ENCODE data around the gene BCAS1. TPM values are rescaled to one million over a fixed set of nuclear protein-coding genes. Genes with fewer than 3 reads are reported as not detected.

The BCAS1 gene
- total and polyA plus RNA-seq, 3 donors from 2014 or later = 2.4 to 8.8 (median 3.3) TPM

GRCh38 chr20:54084193-54084592 lies 13.8 kb upstream of the BCAS1 start:
- TF ChIP-seq POLR2A (IDR thresholded peaks at IDR 0.05) (no peak), CTCF (IDR thresholded peaks at IDR 0.05) (no peak)
- intact Hi-C loops (cut with DNase I; ENCODE audit: low total_unique reads) = no loop called here

GRCh38 chr20:54083459-54083858 lies 13.1 kb upstream of the BCAS1 start:
- H3K4me1 ChIP-seq = no peaks in the 10 kb centered on the region
- no peak overlapping the region for H3K4me3 ChIP-seq
- H3K27ac ChIP-seq = no peak overlapping the region
- TF ChIP-seq POLR2A (IDR thresholded peaks at IDR 0.05) = no peak
- TF ChIP-seq CTCF (IDR thresholded peaks at IDR 0.05) = no peak
- no peaks in the 10 kb centered on the region for H3K9me3 ChIP-seq
- no peaks in the 10 kb centered on the region for H3K36me3 ChIP-seq (ENCODE audit: low read depth, missing control alignments)
- DNase-seq = no peak
- intact Hi-C loops (cut with DNase I; ENCODE audit: low total_unique reads) = no loop called here
- H3K27me3 ChIP-seq = no peaks in the 10 kb centered on the region

More at GRCh38 chr20:54084193-54084592, 13.8 kb upstream of the BCAS1 start:
- Histone ChIP-seq H3K4me1 (no peaks in the 10 kb centered on the region), H3K9me3 (no peaks in the 10 kb centered on the region), H3K36me3 (ENCODE audit: low read depth, missing control alignments) (no peaks in the 10 kb centered on the region), H3K4me3 (no peak overlapping the region), H3K27me3 (no peaks in the 10 kb centered on the region), H3K27ac (no peak overlapping the region)
- DNase-seq = no peak

- intact Hi-C loops (cut with DNase I; ENCODE audit: low total_unique reads) = no loop called here
- Histone ChIP-seq H3K9me3 (no peaks in the 10 kb centered on the region), H3K27me3 (no peaks in the 10 kb centered on the region), H3K36me3 (ENCODE audit: low read depth, missing control alignments) (no peaks in the 10 kb centered on the region), H3K4me1 (no peaks in the 10 kb centered on the region), H3K27ac (no peak overlapping the region), H3K4me3 (no peak overlapping the region)
- WGBS, 2 donors = 79 to 82% methylated on average over 6 of the region's 6 CpGs
- DNase-seq = no peak
- no peak for TF ChIP-seq POLR2A (IDR thresholded peaks at IDR 0.05)
- TF ChIP-seq CTCF (IDR thresholded peaks at IDR 0.05) = no peak
These were observed 11.7 kb upstream of the BCAS1 start for GRCh38 chr20:54082100-54082499.

GRCh38 chr20:54079652-54080051 lies 9.3 kb upstream of the BCAS1 start:
- 49 to 60% methylated on average over 3 of the region's 3 CpGs for WGBS, 2 donors
- no peaks in the 10 kb centered on the region for H3K27me3 ChIP-seq

More at GRCh38 chr20:54079652-54080051, 9.3 kb upstream of the BCAS1 start:
- Histone ChIP-seq H3K27ac (no peak overlapping the region), H3K9me3 (no peaks in the 10 kb centered on the region), H3K4me3 (no peak overlapping the region), H3K36me3 (ENCODE audit: low read depth, missing control alignments) (no peaks in the 10 kb centered on the region), H3K4me1 (no peaks in the 10 kb centered on the region)
- TF ChIP-seq POLR2A (IDR thresholded peaks at IDR 0.05) = no peak
- TF ChIP-seq CTCF (IDR thresholded peaks at IDR 0.05) = no peak
- intact Hi-C loops (cut with DNase I; ENCODE audit: low total_unique reads) = no loop called here
- DNase-seq = no peak
